OCI-LY7 (cell line): Measurements from ENCODE around the gene DCHS1.

Experiments used
- EZH2phosphoT487 ChIP-seq: fragments of 200-600 bp; sonication (generic); IDR thresholded peaks from 2 replicates; pipeline ENCODE4 v1.6.1; 2018; ENCODE audit warnings: low read depth, borderline replicate concordance, mild to moderate bottlenecking, mixed run types, antibody characterized with exemption, low read length, moderate library complexity, mixed read lengths
- TF ChIP-seq, protein P1 (sequence below): fragments of 200-600 bp; sonication (generic); conservative IDR thresholded peaks from 2 replicates; pipeline ENCODE4 v1.5.1; 2014; ENCODE audit warnings: mild to moderate bottlenecking, antibody characterized with exemption, low read length, moderate library complexity, mixed read lengths

DNA sequence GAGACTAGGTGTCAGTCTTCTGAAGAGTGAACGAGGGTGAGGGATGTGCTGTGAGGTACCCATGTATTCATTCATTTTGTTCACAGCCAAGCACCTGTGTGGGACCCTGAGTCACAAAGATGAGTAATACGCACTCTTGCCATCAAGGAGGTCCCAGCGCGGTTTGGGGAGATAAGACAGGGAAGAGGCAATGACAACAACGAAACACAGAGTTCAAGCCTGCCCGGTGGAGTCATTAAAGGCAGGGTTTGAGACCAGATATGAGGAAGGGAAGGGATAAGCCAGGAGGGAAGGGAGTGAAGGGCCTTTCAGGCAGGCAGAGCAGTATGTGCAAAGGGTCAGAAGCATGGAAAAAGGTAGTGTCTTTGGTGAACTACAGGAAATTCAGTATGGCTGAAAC is 4.6 kb downstream of the DCHS1 start:
- TF ChIP-seq, protein P1, sequence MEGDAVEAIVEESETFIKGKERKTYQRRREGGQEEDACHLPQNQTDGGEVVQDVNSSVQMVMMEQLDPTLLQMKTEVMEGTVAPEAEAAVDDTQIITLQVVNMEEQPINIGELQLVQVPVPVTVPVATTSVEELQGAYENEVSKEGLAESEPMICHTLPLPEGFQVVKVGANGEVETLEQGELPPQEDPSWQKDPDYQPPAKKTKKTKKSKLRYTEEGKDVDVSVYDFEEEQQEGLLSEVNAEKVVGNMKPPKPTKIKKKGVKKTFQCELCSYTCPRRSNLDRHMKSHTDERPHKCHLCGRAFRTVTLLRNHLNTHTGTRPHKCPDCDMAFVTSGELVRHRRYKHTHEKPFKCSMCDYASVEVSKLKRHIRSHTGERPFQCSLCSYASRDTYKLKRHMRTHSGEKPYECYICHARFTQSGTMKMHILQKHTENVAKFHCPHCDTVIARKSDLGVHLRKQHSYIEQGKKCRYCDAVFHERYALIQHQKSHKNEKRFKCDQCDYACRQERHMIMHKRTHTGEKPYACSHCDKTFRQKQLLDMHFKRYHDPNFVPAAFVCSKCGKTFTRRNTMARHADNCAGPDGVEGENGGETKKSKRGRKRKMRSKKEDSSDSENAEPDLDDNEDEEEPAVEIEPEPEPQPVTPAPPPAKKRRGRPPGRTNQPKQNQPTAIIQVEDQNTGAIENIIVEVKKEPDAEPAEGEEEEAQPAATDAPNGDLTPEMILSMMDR: no peak
- no peak for TF ChIP-seq EZH2phosphoT487
